Keratinocyte (primary cell): Measurements from ENCODE around the gene MMEL1. TPM values are rescaled to one million over a fixed set of nuclear protein-coding genes. Genes with fewer than 3 reads are reported as not detected.

ENCODE experiments used
- DNase-seq: peaks from one replicate; pipeline ENCODE4 v3.0.0-alpha.2; 2011; ENCODE audit warnings: low read depth, missing footprints, low spot score
- FAIRE-seq: peaks from 2 replicates; lab custom pipeline; 2011; peaks lifted over from hg19 to GRCh38; lab: Jason Lieb, UNC
- H2AFZ ChIP-seq: 2 replicates; pipeline ENCODE4 v1.6.0; 2012; ENCODE audit warnings: low read length, control low read depth, inconsistent platforms; ENCODE audit not compliant: control insufficient read depth
- H3K27ac ChIP-seq: 2 replicates; pipeline ENCODE4 v1.5.1; 2011; ENCODE audit warnings: low read length; ENCODE audit not compliant: control insufficient read depth, insufficient read depth
- H3K27me3 ChIP-seq: 3 replicates; pipeline ENCODE4 v1.6.0; 2011; ENCODE audit warnings: low read length; ENCODE audit not compliant: control insufficient read depth, insufficient read depth; ENCODE audit errors: extremely low read depth
- H3K36me3 ChIP-seq, 2 experiments: 2 replicates in 1 of 2; 3 replicates in 1 of 2; pipeline ENCODE4 v1.5.1; 2011; ENCODE audit warnings: low read length in 2 of 2, mild to moderate bottlenecking in 1 of 2; ENCODE audit not compliant: control insufficient read depth in 2 of 2, insufficient read depth in 2 of 2; ENCODE audit errors: extremely low read depth in 1 of 2
- H3K4me1 ChIP-seq: 3 replicates; pipeline ENCODE4 v1.5.1; 2011; ENCODE audit warnings: low read length; ENCODE audit not compliant: control insufficient read depth, insufficient read depth; ENCODE audit errors: extremely low read depth
- H3K4me2 ChIP-seq: 3 replicates; pipeline ENCODE4 v1.6.0; 2011; ENCODE audit warnings: low read depth, low read length; ENCODE audit not compliant: control insufficient read depth, insufficient read depth; ENCODE audit errors: extremely low read depth
- H3K4me3 ChIP-seq, 3 experiments: fragments of 200-600 bp in 1 of 3; sonication (generic) in 1 of 3; 2 replicates in 2 of 3; 3 replicates in 1 of 3; pipeline ENCODE4 v1.5.1; 2011 to 2016; ENCODE audit warnings: low read length in 3 of 3, mild to moderate bottlenecking in 3 of 3, control low read depth in 2 of 3, inconsistent platforms in 1 of 3, low read depth in 1 of 3, mixed read lengths in 1 of 3, mixed run types in 1 of 3, moderate library complexity in 1 of 3; ENCODE audit not compliant: control insufficient read depth in 2 of 3, insufficient read depth in 2 of 3; ENCODE audit errors: extremely low read depth in 1 of 3
- H3K79me2 ChIP-seq: 2 replicates; pipeline ENCODE4 v1.6.0; 2012; ENCODE audit warnings: low read length; ENCODE audit not compliant: control insufficient read depth, insufficient read depth
- H3K9ac ChIP-seq: 3 replicates; pipeline ENCODE4 v1.6.0; 2011; ENCODE audit warnings: low read length; ENCODE audit not compliant: control insufficient read depth, insufficient read depth; ENCODE audit errors: extremely low read depth
- H3K9me1 ChIP-seq: 3 replicates; pipeline ENCODE4 v1.6.0; 2011; ENCODE audit warnings: low read length; ENCODE audit not compliant: control insufficient read depth, insufficient read depth; ENCODE audit errors: extremely low read depth
- H3K9me3 ChIP-seq: 2 replicates; pipeline ENCODE4 v1.5.1; 2012; ENCODE audit warnings: low read depth, low read length; ENCODE audit not compliant: control insufficient read depth
- H4K20me1 ChIP-seq: 3 replicates; pipeline ENCODE4 v1.6.0; 2011; ENCODE audit warnings: low read length; ENCODE audit not compliant: control insufficient read depth, insufficient read depth; ENCODE audit errors: extremely low read depth
- CTCF ChIP-seq, 3 experiments: IDR thresholded peaks in 1 of 3; conservative IDR thresholded peaks in 1 of 3; optimal IDR thresholded peaks in 1 of 3; 2 replicates in 2 of 3; 3 replicates in 1 of 3; pipeline versions ENCODE3 to v1.5.1; 2011; ENCODE audit warnings: low read length in 3 of 3, mild to moderate bottlenecking in 3 of 3, moderate library complexity in 2 of 3, control low read depth in 1 of 3, inconsistent platforms in 1 of 3; ENCODE audit not compliant: insufficient read depth in 2 of 3; ENCODE audit errors: extremely low read depth in 1 of 3
- EZH2 ChIP-seq: IDR thresholded peaks from one replicate; pipeline ENCODE4 v1.6.1; 2012; ENCODE audit warnings: inconsistent platforms, mild to moderate bottlenecking, low read length, moderate library complexity
- dilution Hi-C: fragments of 300-500 bp; cut with MboI; formaldehyde crosslinking; loops from one replicate; pipeline ENCODE4 v1.7.0; 2020; ENCODE audit warnings: low sequenced_read_pairs; ENCODE audit not compliant: extremely low pct_ligation_motif_present
- polyA plus RNA-seq, 5 experiments: library from polyadenylated mRNA; depleted of rRNA in 3 of 5; stranded (reverse) in 3 of 5; stranded (forward) in 1 of 5; unstranded in 1 of 5; fragments of >200 nt; gene quantifications; 1 replicate in 1 of 5; 2 replicates in 3 of 5; 3 replicates in 1 of 5; pipeline versions ENCODE4 v1.2.1 to v1.2.3, GENCODE V29; 2011 to 2012; ENCODE audit warnings: missing spikeins in 2 of 5, low read depth in 1 of 5, low replicate concordance in 1 of 5

Gene MMEL1
- polyA plus RNA-seq, 1 donor (not counting 4 experiments of a cell fraction or from before 2014, with no cell fraction given): not detected

- H3K4me1 ChIP-seq: no peaks in the 10 kb centered on the region
- no peak for DNase-seq
- no peaks in the 10 kb centered on the region for H3K36me3 ChIP-seq
- H3K4me2 ChIP-seq: no peak overlapping the region
- dilution Hi-C loops: no loop called here
- H3K27me3 ChIP-seq: no peaks in the 10 kb centered on the region
- no peak for FAIRE-seq
- H3K9me1 ChIP-seq: no peaks in the 10 kb centered on the region
- no peak overlapping the region for H3K4me3 ChIP-seq
- H3K9me3 ChIP-seq: peaks cover 13% of the 10 kb centered on the region
- H3K9ac ChIP-seq: no peak overlapping the region
- no peak overlapping the region for H3K27ac ChIP-seq
- H2AFZ ChIP-seq: no peak overlapping the region
- no peaks in the 10 kb centered on the region for H4K20me1 ChIP-seq
- H3K79me2 ChIP-seq: no peaks in the 10 kb centered on the region
- TF ChIP-seq CTCF (optimal IDR thresholded peaks at IDR 0.05 in 1 of 3, IDR thresholded peaks at IDR 0.05 in 1 of 3, conservative IDR thresholded peaks at IDR 0.05 in 1 of 3; ENCODE audit: extremely low read depth in 1 of 3, insufficient read depth in 2 of 3, low read length in 3 of 3) (no peak), EZH2 (no peak)
Observed at GRCh38 chr1:2639203-2639602, 6.4 kb upstream of the MMEL1 start.

- H3K4me3 ChIP-seq: no peak overlapping the region
- DNase-seq (no peak), FAIRE-seq (no peak)
- no peak overlapping the region for H2AFZ ChIP-seq
- no peaks in the 10 kb centered on the region for H3K79me2 ChIP-seq
- dilution Hi-C loops: no loop called here
- H3K4me2 ChIP-seq: no peak overlapping the region
- no peaks in the 10 kb centered on the region for H3K36me3 ChIP-seq
- no peak for TF ChIP-seq CTCF (optimal IDR thresholded peaks at IDR 0.05 in 1 of 3, IDR thresholded peaks at IDR 0.05 in 1 of 3, conservative IDR thresholded peaks at IDR 0.05 in 1 of 3; ENCODE audit: extremely low read depth in 1 of 3, insufficient read depth in 2 of 3, low read length in 3 of 3)
- no peak for TF ChIP-seq EZH2
- H3K9ac ChIP-seq: no peak overlapping the region
- no peak overlapping the region for H3K27ac ChIP-seq
- H3K27me3 ChIP-seq: no peaks in the 10 kb centered on the region
- H4K20me1 ChIP-seq: no peaks in the 10 kb centered on the region
- peaks cover 13% of the 10 kb centered on the region for H3K9me3 ChIP-seq
- H3K9me1 ChIP-seq: no peaks in the 10 kb centered on the region
- H3K4me1 ChIP-seq: no peaks in the 10 kb centered on the region
Observed at GRCh38 chr1:2638466-2639115, 5.8 kb upstream of the MMEL1 start.
